ENCODE data around the gene EVA1A.

The EVA1A gene

GRCh38 chr2:75454241-75454620, 106.5 kb downstream of the EVA1A start:
- no peak for DNase-seq (ENCODE audit: low read depth in 2 of 3, low spot score in 2 of 3)

GRCh38 chr2:75453384-75454240, 107.1 kb downstream of the EVA1A start:
- no peak for DNase-seq (ENCODE audit: low read depth in 2 of 3, low spot score in 2 of 3)

- no peak for DNase-seq (ENCODE audit: low read depth in 2 of 3, low spot score in 2 of 3)
Measured at GRCh38 chr2:75450068-75450467, 110.7 kb downstream of the EVA1A start.

- no peak for DNase-seq (ENCODE audit: low read depth in 2 of 3, low spot score in 2 of 3)
Measured at GRCh38 chr2:75447176-75447575, 113.6 kb downstream of the EVA1A start.

All from activated CD8-positive, alpha-beta memory T cell treated with anti-CD3 and anti-CD28 coated beads for 48 hours (primary cell).